IMR-90 (cell line): ENCODE results near the gene TTC7B. TPM values are rescaled to one million over a fixed set of nuclear protein-coding genes. Genes with fewer than 3 reads are reported as not detected.
A peak's percentile ranks its signal among the peaks of the same experiment; 100 is the strongest.

Experiments used
- ATAC-seq: fragments of 200-7000 bp; cut with Tn5 transposase; 2 replicates; pipeline ENCODE4 v1.9.1; 2020; ENCODE audit warnings: low read depth, mild to moderate bottlenecking, moderate library complexity
- BruUV-seq: library from RNA; stranded (reverse); fragments of 400-500 nt; replicated peaks from 2 replicates; lab custom pipeline; 2021; lab: Mats Ljungman, UMichigan
- CTCF ChIA-PET: fragments of 300-600 bp; formaldehyde crosslinking; extraction: SDS; loops from one replicate; lab custom pipeline; 2021; ENCODE audit warnings: antibody characterized with exemption; lab: Yijun Ruan, JAX
- POLR2A ChIA-PET: fragments of 300-600 bp; sonication (Branson Sonifier 250); formaldehyde crosslinking; loops from one replicate; lab custom pipeline; 2022; ENCODE audit warnings: antibody characterized with exemption; ENCODE audit not compliant: unreplicated experiment; lab: Charles Lee
- DNase-seq: peaks from one replicate; pipeline ENCODE4 v3.0.0; 2013
- H2AFZ ChIP-seq: replicated peaks from 2 replicates; pipeline ENCODE3; 2013; ENCODE audit warnings: low read length, mild to moderate bottlenecking; ENCODE audit not compliant: poor library complexity
- H2AK5ac ChIP-seq: 2 replicates; pipeline ENCODE4 v1.6.1; 2013; ENCODE audit warnings: low read depth, low read length, inconsistent platforms
- H2AK9ac ChIP-seq: replicated peaks from 2 replicates; pipeline ENCODE3; 2013; ENCODE audit warnings: mild to moderate bottlenecking, low read depth, low read length, moderate library complexity; ENCODE audit not compliant: poor library complexity
- H2BK120ac ChIP-seq: 2 replicates; pipeline ENCODE4 v1.6.1; 2013; ENCODE audit warnings: low read depth, low read length, inconsistent platforms
- H2BK15ac ChIP-seq: 3 replicates; pipeline ENCODE4 v1.6.1; 2013; ENCODE audit warnings: low read depth, low read length, inconsistent platforms
- H2BK20ac ChIP-seq: 2 replicates; pipeline ENCODE4 v1.6.1; 2013; ENCODE audit warnings: low read depth, mild to moderate bottlenecking, inconsistent platforms, low read length, moderate library complexity
- H2BK5ac ChIP-seq: 2 replicates; pipeline ENCODE4 v1.6.1; 2013; ENCODE audit warnings: mild to moderate bottlenecking, low read depth, low read length, inconsistent platforms; ENCODE audit not compliant: poor library complexity, severe bottlenecking
- H3K14ac ChIP-seq: replicated peaks from 2 replicates; pipeline ENCODE4 v1.6.1; 2013; ENCODE audit warnings: low read depth, low read length, inconsistent platforms
- H3K18ac ChIP-seq: 2 replicates; pipeline ENCODE4 v1.6.1; 2013; ENCODE audit warnings: low read depth, low read length, control low read depth
- H3K23ac ChIP-seq: 2 replicates; pipeline ENCODE4 v1.6.1; 2013; ENCODE audit warnings: low read depth, low read length, inconsistent platforms
- H3K27ac ChIP-seq: 2 replicates; pipeline ENCODE4 v1.5.1; 2013; ENCODE audit warnings: mild to moderate bottlenecking, control low read depth, low read length; ENCODE audit not compliant: insufficient read depth
- H3K27me3 ChIP-seq: 2 replicates; pipeline ENCODE4 v1.6.1; 2013; ENCODE audit warnings: low read length; ENCODE audit not compliant: control insufficient read depth, insufficient read depth
- H3K36me3 ChIP-seq: 2 replicates; pipeline ENCODE4 v1.6.1; 2013; ENCODE audit warnings: low read length, mixed read lengths; ENCODE audit not compliant: control insufficient read depth, insufficient read depth
- H3K4ac ChIP-seq: 2 replicates; pipeline ENCODE4 v1.6.1; 2013; ENCODE audit warnings: low read depth, low read length, inconsistent platforms
- H3K4me1 ChIP-seq: 2 replicates; pipeline ENCODE4 v1.6.1; 2013; ENCODE audit warnings: low read length, mixed read lengths; ENCODE audit not compliant: control insufficient read depth, insufficient read depth
- H3K4me2 ChIP-seq: 2 replicates; pipeline ENCODE4 v1.6.1; 2013; ENCODE audit warnings: low read depth, mild to moderate bottlenecking, control low read depth, low read length, moderate library complexity
- H3K4me3 ChIP-seq: 2 replicates; pipeline ENCODE4 v1.5.1; 2013; ENCODE audit warnings: low read depth, mild to moderate bottlenecking, control low read depth, low read length, moderate library complexity; ENCODE audit not compliant: insufficient read depth
- H3K56ac ChIP-seq: 2 replicates; pipeline ENCODE4 v1.6.1; 2013; ENCODE audit warnings: low read length, inconsistent platforms; ENCODE audit not compliant: insufficient read depth; ENCODE audit errors: extremely low read depth
- H3K79me1 ChIP-seq, 2 experiments: 2 replicates each; pipeline ENCODE4 v1.6.1; 2013; ENCODE audit warnings: low read length in 2 of 2, inconsistent platforms in 1 of 2, low read depth in 1 of 2
- H3K9ac ChIP-seq: 2 replicates; pipeline ENCODE4 v1.6.1; 2013; ENCODE audit warnings: low read depth, low read length, control low read depth
- H3K9me1 ChIP-seq: 2 replicates; pipeline ENCODE4 v1.6.1; 2013; ENCODE audit warnings: low read length, inconsistent platforms; ENCODE audit not compliant: insufficient read depth
- H3K9me3 ChIP-seq: 2 replicates; pipeline ENCODE4 v1.6.1; 2013; ENCODE audit warnings: low read length; ENCODE audit not compliant: control insufficient read depth, insufficient read depth
- H4K20me1 ChIP-seq: 2 replicates; pipeline ENCODE4 v1.6.1; 2013; ENCODE audit warnings: low read length, inconsistent platforms; ENCODE audit not compliant: insufficient read depth
- H4K5ac ChIP-seq: 2 replicates; pipeline ENCODE4 v1.6.1; 2013; ENCODE audit warnings: mild to moderate bottlenecking, low read depth, low read length, control low read depth
- H4K8ac ChIP-seq, 2 experiments: 2 replicates each; pipeline ENCODE4 v1.6.1; 2013; ENCODE audit warnings: low read depth in 2 of 2, low read length in 2 of 2, control low read depth in 1 of 2, inconsistent platforms in 1 of 2
- H4K91ac ChIP-seq: 2 replicates; pipeline ENCODE4 v1.6.1; 2013; ENCODE audit warnings: low read depth, low read length, inconsistent platforms; ENCODE audit not compliant: insufficient read depth
- CEBPB ChIP-seq: IDR thresholded peaks from 2 replicates; pipeline ENCODE4 v1.6.1; 2012; ENCODE audit warnings: low read depth, low read length, improper control_type of control experiment
- FOS ChIP-seq: fragments of 150-350 bp; IDR thresholded peaks from 2 replicates; pipeline ENCODE4 v1.6.1; 2016; ENCODE audit warnings: low read depth, low read length
- MAFK ChIP-seq: IDR thresholded peaks from 2 replicates; pipeline ENCODE4 v1.6.1; 2012; ENCODE audit warnings: low read depth, low read length, improper control_type of control experiment
- MAZ ChIP-seq: IDR thresholded peaks from 2 replicates; pipeline ENCODE4 v1.6.1; 2012; ENCODE audit warnings: low read depth, mild to moderate bottlenecking, low read length, improper control_type of control experiment, moderate library complexity, borderline replicate concordance
- MXI1 ChIP-seq: IDR thresholded peaks from 2 replicates; pipeline ENCODE4 v1.6.1; 2012; ENCODE audit warnings: low read depth, mild to moderate bottlenecking, low read length, moderate library complexity, borderline replicate concordance
- POLR2A ChIP-seq: IDR thresholded peaks from 2 replicates; pipeline ENCODE4 v1.6.1; 2012; ENCODE audit warnings: mild to moderate bottlenecking, low read depth, low read length
- RCOR1 ChIP-seq: IDR thresholded peaks from 2 replicates; pipeline ENCODE4 v1.6.1; 2012; ENCODE audit warnings: mild to moderate bottlenecking, low read length, improper control_type of control experiment; ENCODE audit not compliant: insufficient replicate concordance
- SMC3 ChIP-seq: fragments of 150-350 bp; IDR thresholded peaks from 2 replicates; pipeline ENCODE4 v1.6.1; 2016; ENCODE audit warnings: low read depth, mild to moderate bottlenecking, antibody characterized with exemption, low read length, moderate library complexity
- WGBS, 2 experiments: methylation state at CpG; one replicate each; pipeline versions ENCODE4 v1.1.5 to v1.1.7; 2013; ENCODE audit warnings: missing lambda C conversion rate in 2 of 2; ENCODE audit not compliant: insufficient read length in 1 of 2; ENCODE audit errors: extremely low coverage in 2 of 2; 5-methylcytosine and 5-hydroxymethylcytosine counted together
- dilution Hi-C: fragments of 300-500 bp; cut with HindIII; formaldehyde crosslinking; loops from one replicate; pipeline ENCODE4 v1.14.3; 2018; ENCODE audit warnings: low sequenced_read_pairs; ENCODE audit not compliant: unreplicated experiment
- in situ Hi-C: fragments of 300-500 bp; cut with MboI; formaldehyde crosslinking; loops from 3 replicates; pipeline ENCODE4 v1.14.3; 2019; ENCODE audit warnings: low sequenced_read_pairs, inconsistent platforms, mixed read lengths
- intact Hi-C: fragments of 100-400 bp; cut with micrococcal nuclease; formaldehyde crosslinking; loops from 2 replicates; pipeline ENCODE4 v1.10.0; 2022
- polyA plus RNA-seq, 3 experiments: library from polyadenylated mRNA; depleted of rRNA; stranded (reverse); fragments of >200 nt; gene quantifications; 2 replicates each; pipeline ENCODE4 v1.2.3, GENCODE V29; 2012; ENCODE audit warnings: low replicate concordance in 1 of 3
- total RNA-seq: library from RNA; depleted of rRNA; stranded (reverse); fragments of >200 nt; gene quantifications from 2 replicates; pipeline ENCODE4 v1.2.3, GENCODE V29; 2012
- TF ChIP-seq, protein P1 (sequence below): conservative IDR thresholded peaks from 2 replicates; pipeline ENCODE4 v1.5.1; 2012; ENCODE audit warnings: mild to moderate bottlenecking, low read depth, low read length, improper control_type of control experiment

Gene TTC7B
- total and polyA plus RNA-seq, 2 of the 4 experiments (the other 2 are of a cell fraction), result 18.1 to 35.3 TPM

DNA sequence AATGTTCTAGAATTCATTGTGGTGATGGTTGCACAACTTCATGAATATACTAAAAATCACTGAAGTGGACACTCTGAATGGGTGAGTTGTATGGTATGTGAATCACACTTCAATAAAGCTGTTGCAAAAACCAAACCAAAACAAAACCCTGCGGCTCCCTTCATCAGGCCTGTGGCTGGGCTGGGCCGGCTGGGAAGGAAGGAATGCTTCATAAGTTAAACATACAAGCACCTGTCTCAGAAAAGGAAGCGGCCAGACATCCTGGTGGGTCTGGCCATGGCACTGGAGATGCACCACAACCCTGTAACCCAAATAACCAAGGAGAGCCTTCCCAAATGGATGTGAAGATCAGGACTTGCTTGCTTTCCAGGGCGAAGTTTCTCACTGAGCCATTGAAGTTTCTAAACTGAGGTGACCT lies 34.9 kb downstream of the TTC7B start:
- Histone ChIP-seq H2BK120ac (no peak overlapping the region), H3K27me3 (no peaks in the 10 kb centered on the region), H3K9me3 (no peaks in the 10 kb centered on the region), H2BK5ac (no peak overlapping the region), H3K4me1 (peaks cover 2% of the 10 kb centered on the region; the same call in 1 of the 2 replicates), H4K20me1 (peaks cover 5% of the 10 kb centered on the region), H3K4me2 (no peak overlapping the region), H3K23ac (no peak overlapping the region), H3K4ac (no peak overlapping the region), H3K9ac (no peak overlapping the region), H2BK20ac (no peak overlapping the region), H4K8ac (no peak overlapping the region), H3K14ac (no peak overlapping the region), H3K56ac (no peak overlapping the region), H3K9me1 (peaks cover 2% of the 10 kb centered on the region; the same call in 1 of the 2 replicates), H3K18ac (no peak overlapping the region), H4K5ac (no peak overlapping the region), H3K4me3 (no peak overlapping the region), H2BK15ac (no peak overlapping the region), H3K79me1 (peaks cover 4 to 6% of the 10 kb centered on the region in 2 experiments; a peak in 1 of 4 replicates), H3K36me3 (peaks cover 22% of the 10 kb centered on the region; the same call in 1 of the 2 replicates), H3K27ac (no peak overlapping the region), H4K91ac (no peak overlapping the region), H2AK5ac (no peak overlapping the region), H2AFZ (no peak overlapping the region), H2AK9ac (no peak overlapping the region)
- ATAC-seq (peak; percentile 98), DNase-seq (peak; percentile 71)
- POLR2A ChIA-PET, result interaction anchor here (0.7 kb wide), 1 partner anchor 37 kb away, joined by 3 read pairs; no protein-coding TSS in a partner anchor
- no CpG with 5 or more reads among the region's 4 CpGs for WGBS, 2 experiments
- dilution Hi-C loops, result no loop called here
- TF ChIP-seq POLR2A (no peak), CEBPB (peak; percentile 93), FOS (no peak), MXI1 (no peak), MAFK (no peak), MAZ (no peak), RCOR1 (no peak), SMC3 (no peak)
- TF ChIP-seq, protein P1, sequence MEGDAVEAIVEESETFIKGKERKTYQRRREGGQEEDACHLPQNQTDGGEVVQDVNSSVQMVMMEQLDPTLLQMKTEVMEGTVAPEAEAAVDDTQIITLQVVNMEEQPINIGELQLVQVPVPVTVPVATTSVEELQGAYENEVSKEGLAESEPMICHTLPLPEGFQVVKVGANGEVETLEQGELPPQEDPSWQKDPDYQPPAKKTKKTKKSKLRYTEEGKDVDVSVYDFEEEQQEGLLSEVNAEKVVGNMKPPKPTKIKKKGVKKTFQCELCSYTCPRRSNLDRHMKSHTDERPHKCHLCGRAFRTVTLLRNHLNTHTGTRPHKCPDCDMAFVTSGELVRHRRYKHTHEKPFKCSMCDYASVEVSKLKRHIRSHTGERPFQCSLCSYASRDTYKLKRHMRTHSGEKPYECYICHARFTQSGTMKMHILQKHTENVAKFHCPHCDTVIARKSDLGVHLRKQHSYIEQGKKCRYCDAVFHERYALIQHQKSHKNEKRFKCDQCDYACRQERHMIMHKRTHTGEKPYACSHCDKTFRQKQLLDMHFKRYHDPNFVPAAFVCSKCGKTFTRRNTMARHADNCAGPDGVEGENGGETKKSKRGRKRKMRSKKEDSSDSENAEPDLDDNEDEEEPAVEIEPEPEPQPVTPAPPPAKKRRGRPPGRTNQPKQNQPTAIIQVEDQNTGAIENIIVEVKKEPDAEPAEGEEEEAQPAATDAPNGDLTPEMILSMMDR, result no peak
- intact Hi-C loops, result no loop called here
- CTCF ChIA-PET, result no interaction called here
- BruUV-seq, result no TSS peak
- in situ Hi-C loops, result no loop called here
